Measurements from ENCODE around the gene IGF1.

DNA sequence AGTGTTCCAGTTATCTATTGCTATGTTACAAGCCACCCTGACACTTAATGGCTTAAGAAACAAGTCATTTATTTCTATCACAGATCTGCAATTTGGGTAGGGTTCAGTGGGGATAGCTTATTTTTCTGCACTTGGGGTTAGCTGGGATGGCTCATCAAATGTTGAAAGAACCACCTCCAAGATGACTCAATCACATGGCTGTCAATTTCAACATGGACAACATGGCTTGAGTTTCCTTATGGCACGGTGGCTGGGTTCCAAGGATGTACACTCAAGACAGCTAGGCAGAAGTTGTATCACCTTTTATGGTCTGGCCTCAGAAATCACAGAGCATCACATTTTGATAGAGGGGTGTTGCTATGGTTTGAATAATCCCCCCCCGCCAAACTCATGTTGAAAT, 24.5 kb upstream of the IGF1 start:
- TF ChIP-seq, protein P1, sequence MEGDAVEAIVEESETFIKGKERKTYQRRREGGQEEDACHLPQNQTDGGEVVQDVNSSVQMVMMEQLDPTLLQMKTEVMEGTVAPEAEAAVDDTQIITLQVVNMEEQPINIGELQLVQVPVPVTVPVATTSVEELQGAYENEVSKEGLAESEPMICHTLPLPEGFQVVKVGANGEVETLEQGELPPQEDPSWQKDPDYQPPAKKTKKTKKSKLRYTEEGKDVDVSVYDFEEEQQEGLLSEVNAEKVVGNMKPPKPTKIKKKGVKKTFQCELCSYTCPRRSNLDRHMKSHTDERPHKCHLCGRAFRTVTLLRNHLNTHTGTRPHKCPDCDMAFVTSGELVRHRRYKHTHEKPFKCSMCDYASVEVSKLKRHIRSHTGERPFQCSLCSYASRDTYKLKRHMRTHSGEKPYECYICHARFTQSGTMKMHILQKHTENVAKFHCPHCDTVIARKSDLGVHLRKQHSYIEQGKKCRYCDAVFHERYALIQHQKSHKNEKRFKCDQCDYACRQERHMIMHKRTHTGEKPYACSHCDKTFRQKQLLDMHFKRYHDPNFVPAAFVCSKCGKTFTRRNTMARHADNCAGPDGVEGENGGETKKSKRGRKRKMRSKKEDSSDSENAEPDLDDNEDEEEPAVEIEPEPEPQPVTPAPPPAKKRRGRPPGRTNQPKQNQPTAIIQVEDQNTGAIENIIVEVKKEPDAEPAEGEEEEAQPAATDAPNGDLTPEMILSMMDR (IDR thresholded peaks at IDR 0.05 in 2 of 3, conservative IDR thresholded peaks at IDR 0.05 in 1 of 3; ENCODE audit: insufficient read depth in 2 of 3, low read depth in 1 of 3, low read length in 3 of 3), result no peak
- TF ChIP-seq PCBP1 (IDR thresholded peaks at IDR 0.05; ENCODE audit: low read depth, low read length, poor library complexity, severe bottlenecking), result no peak

Measured in K562 (cell line).